Endothelial cell (in vitro differentiated cells): Measurements from ENCODE around the gene UXT. TPM values are rescaled to one million over a fixed set of nuclear protein-coding genes. Genes with fewer than 3 reads are reported as not detected.
"Not testable (repeated sequence)": the region's sequence is repeated elsewhere in the genome, so short reads cannot be mapped to it uniquely, and the experiment has no call there.

Experiments used
- DNase-seq: peaks from one replicate; pipeline ENCODE4 v3.0.0; 2021; ENCODE audit warnings: low spot score
- H3K27ac Mint-ChIP-seq: one replicate; pipeline ENCODE4 v1.8.0; 2021; ENCODE audit warnings: mixed read lengths, inconsistent platforms; ENCODE audit not compliant: unreplicated experiment
- H3K27me3 Mint-ChIP-seq: one replicate; pipeline ENCODE4 v1.8.0; 2021; ENCODE audit warnings: mild to moderate bottlenecking, moderate library complexity, mixed read lengths, inconsistent platforms; ENCODE audit not compliant: unreplicated experiment
- H3K36me3 Mint-ChIP-seq: one replicate; pipeline ENCODE4 v1.8.0; 2021; ENCODE audit warnings: mild to moderate bottlenecking, low read depth, mixed read lengths, inconsistent platforms; ENCODE audit not compliant: unreplicated experiment
- H3K4me1 Mint-ChIP-seq: one replicate; pipeline ENCODE4 v1.8.0; 2021; ENCODE audit warnings: mild to moderate bottlenecking, mixed read lengths, inconsistent platforms; ENCODE audit not compliant: unreplicated experiment
- H3K4me3 Mint-ChIP-seq: one replicate; pipeline ENCODE4 v1.8.0; 2021; ENCODE audit warnings: mild to moderate bottlenecking, mixed read lengths, inconsistent platforms; ENCODE audit not compliant: unreplicated experiment
- H3K9me3 Mint-ChIP-seq: one replicate; pipeline ENCODE4 v1.8.0; 2021; ENCODE audit warnings: mixed read lengths, inconsistent platforms; ENCODE audit not compliant: unreplicated experiment
- total RNA-seq: library from RNA; stranded (reverse); fragmentation: NEBNext Ultra II Directional; extraction: Animal tissue kit (Norgen Biotek cat#: 25700); gene quantifications from one replicate; pipeline ENCODE4 v1.2.1, GENCODE V29; 2021; ENCODE audit not compliant: unreplicated experiment
- TF ChIP-seq, protein P1 (sequence below): fragments of 200-600 bp; sonication (generic); IDR thresholded peaks from one replicate; pipeline ENCODE4 v1.5.0; 2021; ENCODE audit warnings: antibody characterized with exemption; ENCODE audit not compliant: unreplicated experiment

Gene UXT
- total RNA-seq, 1 donor from 2014 or later = 76.5 TPM

DNA sequence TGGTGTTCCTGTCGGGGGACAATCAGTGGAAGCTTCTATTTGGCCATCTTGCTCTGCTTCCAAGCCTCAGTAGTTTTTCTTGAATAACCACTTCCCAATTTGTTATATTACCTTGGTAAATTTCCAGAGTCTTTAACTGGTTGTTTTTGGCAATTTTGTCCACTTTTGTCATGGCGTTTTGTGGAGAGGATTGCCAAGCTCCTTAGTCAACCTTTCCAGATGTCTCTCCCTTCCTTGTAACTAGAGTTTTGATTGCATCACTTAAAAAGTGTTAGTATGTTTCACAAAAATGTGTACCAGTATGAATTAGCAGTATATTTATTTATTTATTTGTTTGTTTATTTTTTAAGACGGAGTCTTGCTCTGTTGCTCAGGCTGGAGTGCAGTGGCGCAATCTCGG lies 15.8 kb upstream of the UXT start:
- TF ChIP-seq, protein P1, sequence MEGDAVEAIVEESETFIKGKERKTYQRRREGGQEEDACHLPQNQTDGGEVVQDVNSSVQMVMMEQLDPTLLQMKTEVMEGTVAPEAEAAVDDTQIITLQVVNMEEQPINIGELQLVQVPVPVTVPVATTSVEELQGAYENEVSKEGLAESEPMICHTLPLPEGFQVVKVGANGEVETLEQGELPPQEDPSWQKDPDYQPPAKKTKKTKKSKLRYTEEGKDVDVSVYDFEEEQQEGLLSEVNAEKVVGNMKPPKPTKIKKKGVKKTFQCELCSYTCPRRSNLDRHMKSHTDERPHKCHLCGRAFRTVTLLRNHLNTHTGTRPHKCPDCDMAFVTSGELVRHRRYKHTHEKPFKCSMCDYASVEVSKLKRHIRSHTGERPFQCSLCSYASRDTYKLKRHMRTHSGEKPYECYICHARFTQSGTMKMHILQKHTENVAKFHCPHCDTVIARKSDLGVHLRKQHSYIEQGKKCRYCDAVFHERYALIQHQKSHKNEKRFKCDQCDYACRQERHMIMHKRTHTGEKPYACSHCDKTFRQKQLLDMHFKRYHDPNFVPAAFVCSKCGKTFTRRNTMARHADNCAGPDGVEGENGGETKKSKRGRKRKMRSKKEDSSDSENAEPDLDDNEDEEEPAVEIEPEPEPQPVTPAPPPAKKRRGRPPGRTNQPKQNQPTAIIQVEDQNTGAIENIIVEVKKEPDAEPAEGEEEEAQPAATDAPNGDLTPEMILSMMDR = no peak
- no peak for DNase-seq
- no peaks in the 10 kb centered on the region for H3K9me3 Mint-ChIP-seq
- peaks cover 1% of the 10 kb centered on the region for H3K27me3 Mint-ChIP-seq
- no peaks in the 10 kb centered on the region for H3K4me1 Mint-ChIP-seq
- no peak overlapping the region for H3K27ac Mint-ChIP-seq
- no peak overlapping the region for H3K4me3 Mint-ChIP-seq
- no peaks in the 10 kb centered on the region for H3K36me3 Mint-ChIP-seq

DNA sequence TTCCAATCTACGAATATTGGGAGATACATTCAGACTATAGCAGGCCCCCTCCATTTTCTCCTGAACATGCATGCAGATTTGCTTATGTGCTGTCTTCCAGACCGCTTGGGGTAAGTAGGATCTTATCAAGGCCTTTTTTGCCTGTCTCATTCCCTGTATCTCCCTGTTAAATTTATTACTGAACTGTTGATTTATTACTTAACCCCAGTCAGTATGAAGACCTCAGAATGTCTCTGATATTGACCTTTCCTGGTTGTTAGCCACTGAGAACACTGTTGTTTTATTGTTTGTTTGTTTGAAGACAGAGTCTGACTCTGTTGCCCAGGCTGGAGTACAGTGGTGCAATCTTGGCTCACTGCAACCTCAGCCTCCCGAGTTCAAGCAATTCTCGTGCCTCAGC lies 6.8 kb upstream of the UXT start:
- not testable (repeated sequence) for H3K36me3 Mint-ChIP-seq, H3K4me3 Mint-ChIP-seq, H3K9me3 Mint-ChIP-seq, DNase-seq, H3K27me3 Mint-ChIP-seq, H3K4me1 Mint-ChIP-seq, H3K27ac Mint-ChIP-seq

DNA sequence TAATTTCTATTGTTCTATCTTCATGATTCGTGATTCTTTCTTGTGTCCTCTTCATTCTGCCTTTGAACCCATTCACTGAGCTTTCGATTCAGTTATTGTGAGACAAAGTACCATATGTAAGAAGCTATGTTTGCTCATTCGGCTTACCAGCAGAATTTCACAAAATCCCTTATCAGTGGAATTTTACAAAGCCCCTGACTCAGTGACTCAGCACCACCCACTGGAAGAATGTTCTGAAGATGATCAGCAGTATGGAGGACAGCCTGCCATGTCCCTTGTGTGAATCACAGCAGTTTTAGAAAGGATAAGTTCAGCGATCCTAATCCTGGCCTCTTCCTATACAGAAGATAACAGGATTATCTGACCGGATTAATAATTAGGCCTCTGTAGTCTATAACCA lies 5.8 kb upstream of the UXT start:
- DNase-seq = no peak
- H3K4me1 Mint-ChIP-seq = no peaks in the 10 kb centered on the region

DNA sequence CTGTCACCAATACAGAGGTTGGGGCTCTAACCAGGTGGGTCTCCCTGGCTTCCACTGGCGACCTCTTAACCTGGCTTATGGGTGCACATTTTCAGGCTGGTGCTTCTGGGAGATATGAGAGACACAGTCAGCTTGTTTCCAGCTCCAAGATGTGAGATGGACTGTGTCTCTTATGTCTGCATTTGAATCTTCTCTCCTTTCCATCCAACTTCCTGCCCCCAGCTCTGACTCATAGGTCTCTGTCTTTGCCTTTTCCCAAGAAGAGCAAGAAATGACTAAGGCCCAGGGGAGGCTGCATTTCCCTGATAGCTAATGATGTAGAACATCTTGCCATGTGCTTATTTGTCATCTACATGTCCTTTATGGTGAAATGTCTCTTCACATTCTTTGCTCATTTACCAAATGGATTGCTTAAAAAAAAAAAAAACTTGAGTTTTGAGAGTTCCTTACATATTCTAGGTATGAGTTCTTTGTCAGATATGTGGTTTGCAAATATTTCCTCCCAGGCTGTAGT lies 3.2 kb upstream of the UXT start:
- TF ChIP-seq, protein P1 = no peak
- Mint-ChIP-seq H3K27me3 (no peaks in the 10 kb centered on the region), H3K4me1 (no peaks in the 10 kb centered on the region), H3K27ac (no peak overlapping the region), H3K4me3 (no peak overlapping the region), H3K36me3 (no peaks in the 10 kb centered on the region), H3K9me3 (no peaks in the 10 kb centered on the region)
- no peak for DNase-seq

More for the DNA sequence above, 5.8 kb upstream of the UXT start:
- Mint-ChIP-seq H3K27me3 (no peaks in the 10 kb centered on the region), H3K9me3 (no peaks in the 10 kb centered on the region), H3K36me3 (no peaks in the 10 kb centered on the region), H3K27ac (no peak overlapping the region), H3K4me3 (no peak overlapping the region)
- TF ChIP-seq, protein P1 = no peak

DNA sequence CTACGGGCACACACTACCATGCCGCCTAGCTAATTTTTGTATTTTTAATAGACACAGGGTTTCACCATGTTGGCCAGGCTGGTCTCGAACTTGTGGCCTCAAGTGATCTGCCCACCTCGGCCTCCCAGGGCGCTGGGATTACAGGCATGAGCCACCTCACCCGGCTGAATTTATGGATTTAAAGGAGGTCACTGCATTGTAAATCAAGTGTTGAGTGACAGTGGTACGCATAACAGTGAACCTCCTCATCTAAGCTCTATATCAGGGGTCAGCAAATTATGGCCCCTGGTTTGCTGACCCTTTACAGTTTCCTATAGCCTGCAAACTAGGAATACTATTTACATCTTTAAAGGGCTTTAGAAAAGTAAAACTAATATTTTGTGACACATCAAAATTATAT lies 2.6 kb upstream of the UXT start:
- no peak for DNase-seq
- H3K36me3 Mint-ChIP-seq = peaks cover 2% of the 10 kb centered on the region
- TF ChIP-seq, protein P1 = no peak
- H3K27ac Mint-ChIP-seq = no peak overlapping the region
- no peak overlapping the region for H3K4me3 Mint-ChIP-seq
- no peaks in the 10 kb centered on the region for H3K27me3 Mint-ChIP-seq
- H3K9me3 Mint-ChIP-seq = no peaks in the 10 kb centered on the region
- no peaks in the 10 kb centered on the region for H3K4me1 Mint-ChIP-seq

DNA sequence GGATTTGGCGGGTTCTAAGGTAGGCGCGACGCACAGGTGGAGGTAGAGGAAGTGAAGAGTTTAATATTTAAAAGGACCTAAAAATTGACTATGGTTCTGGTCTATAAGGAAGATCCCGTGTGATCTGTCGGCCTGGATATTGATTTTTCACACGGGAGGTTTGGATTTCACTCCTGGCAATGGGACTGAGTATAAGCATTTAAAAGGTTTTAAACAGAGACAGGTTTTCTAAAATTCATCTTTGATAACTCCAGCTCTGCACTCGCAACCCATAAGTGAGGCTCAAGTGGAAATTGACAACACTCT lies 394 bp upstream of the UXT start:
- H3K36me3 Mint-ChIP-seq = peaks cover 6% of the 10 kb centered on the region
- DNase-seq = no peak
- TF ChIP-seq, protein P1 = no peak
- no peaks in the 10 kb centered on the region for H3K27me3 Mint-ChIP-seq
- no peaks in the 10 kb centered on the region for H3K4me1 Mint-ChIP-seq
- peak overlapping the region; percentile 90 for H3K4me3 Mint-ChIP-seq
- no peak overlapping the region for H3K27ac Mint-ChIP-seq
- no peaks in the 10 kb centered on the region for H3K9me3 Mint-ChIP-seq
